ENCODE measurements around the gene FGD2.

Gene FGD2

DNA sequence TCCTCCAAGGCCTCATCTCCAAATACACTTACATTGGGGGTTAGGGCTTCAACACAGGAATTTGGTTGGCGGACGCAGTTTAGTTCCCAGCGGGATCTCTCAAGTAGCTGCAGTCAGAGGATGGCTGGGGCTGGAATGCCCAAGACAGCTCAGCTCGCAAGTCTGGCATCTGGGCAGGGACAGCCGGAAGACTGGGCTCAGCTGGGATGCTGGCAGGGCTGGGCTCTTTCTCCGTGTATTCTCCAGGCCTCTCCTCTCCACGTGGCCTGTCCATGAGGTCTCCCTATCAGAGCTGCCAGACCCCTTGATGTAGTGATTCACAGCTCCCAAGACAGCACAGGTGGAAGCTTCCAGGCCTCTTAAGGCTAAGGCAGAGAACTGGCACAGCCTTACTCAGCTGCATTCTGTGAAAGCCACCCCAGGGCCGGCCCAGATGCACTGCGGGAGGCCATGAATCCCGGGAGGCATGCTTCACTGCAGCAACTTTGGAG lies 5.0 kb downstream of the FGD2 start:
- Histone ChIP-seq H3K27me3 (ENCODE audit: insufficient read depth, low read length) (peaks cover 14% of the 10 kb centered on the region), H2AFZ (ENCODE audit: low read depth, low read length) (no peak overlapping the region), H3K36me3 (ENCODE audit: insufficient read depth, low read length) (no peaks in the 10 kb centered on the region), H3K4me1 (ENCODE audit: insufficient read depth, low read length) (no peaks in the 10 kb centered on the region), H3K4me3 (ENCODE audit: low read length) (no peak overlapping the region), H3K9me3 (ENCODE audit: low read length) (no peaks in the 10 kb centered on the region)

DNA sequence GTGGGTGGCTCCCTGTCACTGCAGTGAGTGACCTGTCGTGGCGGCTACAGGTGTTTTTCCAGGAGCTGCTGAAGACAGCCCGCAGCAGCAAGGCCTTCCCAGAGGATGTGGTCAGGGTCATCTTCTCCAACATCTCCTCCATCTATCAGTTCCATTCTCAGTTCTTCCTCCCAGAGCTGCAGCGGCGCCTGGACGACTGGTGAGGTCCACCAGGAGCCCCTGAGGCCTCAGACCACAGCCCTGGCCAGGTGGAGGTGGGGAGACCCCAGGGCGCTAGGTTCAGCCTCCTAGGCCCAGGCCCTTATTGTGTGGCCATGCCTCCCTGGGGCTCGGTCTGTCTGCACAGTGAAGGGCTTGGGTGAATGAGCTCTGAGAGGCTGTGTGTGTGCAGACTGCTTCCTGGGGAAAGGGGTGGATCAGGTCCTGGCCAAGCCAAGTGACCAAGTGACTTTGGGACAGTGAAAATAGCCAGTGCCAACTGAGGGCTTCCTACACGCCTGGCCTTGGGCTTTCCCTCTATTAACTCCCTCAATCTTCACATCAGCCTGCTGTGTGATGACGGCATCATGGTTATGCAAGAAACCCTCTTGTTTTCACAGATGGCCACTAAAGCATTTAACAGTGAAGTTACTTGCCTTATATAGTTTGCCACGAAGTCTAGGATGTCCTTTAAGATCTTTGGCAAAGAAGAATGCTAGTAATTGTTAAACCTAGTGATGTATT lies 6.4 kb downstream of the FGD2 start:
- no peaks in the 10 kb centered on the region for H3K9me3 ChIP-seq (ENCODE audit: low read length)
- H3K36me3 ChIP-seq (ENCODE audit: insufficient read depth, low read length) = no peaks in the 10 kb centered on the region
- peaks cover 14% of the 10 kb centered on the region for H3K27me3 ChIP-seq (ENCODE audit: insufficient read depth, low read length)
- H3K4me1 ChIP-seq (ENCODE audit: insufficient read depth, low read length) = peaks cover under 1% of the 10 kb centered on the region
- H2AFZ ChIP-seq (ENCODE audit: low read depth, low read length) = no peak overlapping the region
- no peak overlapping the region for H3K4me3 ChIP-seq (ENCODE audit: low read length)

DNA sequence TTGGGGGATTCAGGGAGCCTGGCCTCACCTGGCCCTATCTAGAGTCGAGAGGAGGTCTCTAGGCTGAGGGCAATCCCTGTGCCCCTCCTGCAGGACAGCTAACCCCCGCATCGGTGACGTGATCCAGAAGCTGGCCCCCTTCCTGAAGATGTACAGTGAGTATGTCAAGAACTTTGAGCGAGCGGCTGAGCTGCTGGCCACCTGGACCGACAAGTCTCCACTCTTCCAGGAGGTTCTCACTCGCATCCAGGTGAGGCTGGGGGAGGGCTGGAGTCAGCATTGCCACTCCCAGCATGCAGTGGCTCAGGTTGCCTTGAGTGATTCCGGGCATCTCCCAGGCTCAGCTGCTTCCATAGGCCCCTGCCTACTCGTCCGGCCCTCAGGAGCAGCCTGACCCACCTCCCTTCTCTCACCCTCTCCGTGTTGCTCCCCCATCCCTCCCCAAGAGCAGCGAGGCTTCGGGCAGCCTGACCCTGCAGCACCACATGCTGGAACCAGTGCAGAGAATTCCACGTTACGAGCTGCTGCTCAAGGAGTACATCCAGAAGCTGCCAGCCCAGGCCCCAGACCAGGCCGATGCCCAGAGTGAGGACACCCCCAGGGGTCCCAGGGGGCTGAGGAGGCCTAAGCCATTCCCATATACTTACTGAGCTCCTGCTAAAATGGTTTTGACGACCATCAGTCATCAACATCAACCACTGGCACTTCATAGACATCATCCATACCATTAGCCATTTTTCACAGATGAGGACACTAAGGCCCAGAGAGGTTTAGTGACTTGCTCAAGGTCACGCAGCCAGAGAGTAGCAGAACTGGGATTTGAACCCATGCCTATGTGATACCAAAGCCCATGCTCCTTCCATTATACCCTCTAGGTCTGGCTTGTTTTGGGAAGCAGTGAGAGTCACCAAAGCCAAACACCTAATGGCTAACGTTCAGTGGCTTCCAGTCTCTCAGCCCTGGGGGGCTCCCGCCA lies 8.3 kb downstream of the FGD2 start:
- H3K9me3 ChIP-seq (ENCODE audit: low read length) = no peaks in the 10 kb centered on the region
- H2AFZ ChIP-seq (ENCODE audit: low read depth, low read length) = no peak overlapping the region
- peaks cover 11% of the 10 kb centered on the region for H3K27me3 ChIP-seq (ENCODE audit: insufficient read depth, low read length)
- H3K4me3 ChIP-seq (ENCODE audit: low read length) = no peak overlapping the region
- H3K4me1 ChIP-seq (ENCODE audit: insufficient read depth, low read length) = peaks cover 14% of the 10 kb centered on the region
- H3K36me3 ChIP-seq (ENCODE audit: insufficient read depth, low read length) = no peaks in the 10 kb centered on the region

DNA sequence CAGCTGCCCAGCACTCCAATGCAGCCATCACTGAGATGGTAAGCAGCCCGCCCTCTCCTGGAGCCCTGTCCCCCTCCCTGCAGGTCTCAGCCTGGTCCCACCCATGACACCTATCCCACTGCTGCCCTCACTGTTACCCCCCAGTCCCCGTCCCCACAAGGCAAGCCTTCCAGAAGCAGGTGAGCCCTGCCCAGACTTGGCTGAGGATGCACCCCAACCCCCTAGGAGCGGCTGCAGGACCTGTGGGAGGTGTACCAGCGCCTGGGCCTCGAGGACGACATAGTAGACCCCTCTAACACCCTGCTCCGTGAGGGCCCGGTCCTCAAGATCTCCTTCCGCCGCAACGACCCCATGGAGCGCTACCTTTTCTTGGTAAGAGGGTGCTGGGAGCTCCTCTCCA lies 9.2 kb downstream of the FGD2 start:
- Histone ChIP-seq H3K4me1 (ENCODE audit: insufficient read depth, low read length) (peaks cover 18% of the 10 kb centered on the region), H3K36me3 (ENCODE audit: insufficient read depth, low read length) (no peaks in the 10 kb centered on the region), H3K27me3 (ENCODE audit: insufficient read depth, low read length) (peaks cover 11% of the 10 kb centered on the region), H3K4me3 (ENCODE audit: low read length) (no peak overlapping the region), H2AFZ (ENCODE audit: low read depth, low read length) (no peak overlapping the region), H3K9me3 (ENCODE audit: low read length) (no peaks in the 10 kb centered on the region)

DNA sequence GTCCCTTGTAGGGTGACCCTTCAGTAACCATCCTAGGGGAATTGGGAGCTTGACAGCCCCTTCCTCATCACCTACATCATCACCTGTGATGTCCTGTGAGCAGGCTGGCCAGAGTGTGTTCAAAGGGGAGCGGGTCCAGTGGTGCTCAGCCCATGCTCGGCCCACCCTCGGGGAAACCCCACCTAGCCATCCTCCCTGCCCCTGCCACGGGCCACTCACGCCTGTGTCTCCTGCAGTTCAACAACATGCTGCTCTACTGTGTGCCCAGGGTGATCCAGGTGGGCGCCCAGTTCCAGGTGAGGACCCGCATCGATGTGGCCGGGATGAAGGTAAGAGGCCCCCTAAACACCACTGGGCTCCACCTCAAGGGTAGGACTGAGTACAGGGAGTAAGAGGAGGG lies 10.1 kb downstream of the FGD2 start:
- Histone ChIP-seq H3K4me1 (ENCODE audit: insufficient read depth, low read length) (peaks cover 18% of the 10 kb centered on the region), H3K9me3 (ENCODE audit: low read length) (no peaks in the 10 kb centered on the region), H2AFZ (ENCODE audit: low read depth, low read length) (no peak overlapping the region), H3K36me3 (ENCODE audit: insufficient read depth, low read length) (no peaks in the 10 kb centered on the region), H3K4me3 (ENCODE audit: low read length) (no peak overlapping the region), H3K27me3 (ENCODE audit: insufficient read depth, low read length) (peaks cover 8% of the 10 kb centered on the region)

DNA sequence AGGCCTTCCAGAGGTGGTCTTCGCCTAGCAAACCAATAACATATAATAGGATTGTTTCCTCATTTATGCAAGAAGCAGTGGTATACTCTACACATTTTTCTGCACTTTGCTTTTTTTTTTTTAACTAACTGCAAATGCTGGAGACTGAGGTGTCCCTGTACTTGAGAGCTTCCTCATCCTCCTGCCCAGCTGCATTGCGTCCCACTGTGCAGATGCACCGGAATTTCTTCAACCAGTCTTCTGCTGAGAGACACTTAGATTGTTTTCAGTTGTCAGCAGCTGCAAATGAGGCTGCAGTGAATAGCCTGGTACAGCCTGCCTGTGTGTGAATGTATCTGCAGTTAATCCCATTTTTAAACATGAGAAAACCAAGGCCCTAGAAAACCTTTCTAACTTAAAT lies 11.5 kb downstream of the FGD2 start:
- H3K9me3 ChIP-seq (ENCODE audit: low read length) = no peaks in the 10 kb centered on the region
- H3K4me1 ChIP-seq (ENCODE audit: insufficient read depth, low read length) = peaks cover 18% of the 10 kb centered on the region
- peak overlapping the region; percentile 35 for H2AFZ ChIP-seq (ENCODE audit: low read depth, low read length)
- peaks cover 1% of the 10 kb centered on the region for H3K27me3 ChIP-seq (ENCODE audit: insufficient read depth, low read length)
- no peak overlapping the region for H3K4me3 ChIP-seq (ENCODE audit: low read length)
- H3K36me3 ChIP-seq (ENCODE audit: insufficient read depth, low read length) = no peaks in the 10 kb centered on the region

DNA sequence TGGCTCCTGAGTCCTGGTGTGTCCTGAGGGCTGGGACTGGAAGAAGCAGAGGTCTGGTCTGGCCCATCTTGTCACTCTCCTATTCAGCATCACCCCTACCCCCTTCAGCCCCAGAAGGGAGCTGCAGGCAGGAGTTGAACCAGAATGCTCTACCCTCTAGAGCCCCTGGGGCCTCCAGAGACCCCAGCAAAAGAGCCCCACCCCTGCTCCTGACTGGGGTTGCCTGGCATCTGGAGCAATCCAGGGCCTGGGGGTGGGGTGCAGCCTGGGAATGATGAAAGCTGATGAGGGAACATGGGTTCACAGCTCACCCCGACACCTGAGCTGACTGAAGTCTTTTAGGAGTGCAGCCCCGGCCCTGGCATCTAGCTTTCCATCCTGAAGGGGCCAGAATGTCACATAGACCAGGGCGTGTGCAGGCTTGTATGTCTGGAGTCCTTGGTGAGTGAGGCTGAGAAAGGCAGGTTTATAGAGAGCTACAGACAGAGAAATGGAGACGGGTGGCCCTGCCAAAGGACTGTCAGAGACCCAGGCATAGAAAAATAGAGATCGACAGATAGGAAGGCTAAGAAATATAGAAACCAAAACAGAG lies 12.2 kb downstream of the FGD2 start:
- H3K27me3 ChIP-seq (ENCODE audit: insufficient read depth, low read length) = no peaks in the 10 kb centered on the region
- H3K4me3 ChIP-seq (ENCODE audit: low read length) = peak overlapping the region; percentile 20
- H3K36me3 ChIP-seq (ENCODE audit: insufficient read depth, low read length) = no peaks in the 10 kb centered on the region

DNA sequence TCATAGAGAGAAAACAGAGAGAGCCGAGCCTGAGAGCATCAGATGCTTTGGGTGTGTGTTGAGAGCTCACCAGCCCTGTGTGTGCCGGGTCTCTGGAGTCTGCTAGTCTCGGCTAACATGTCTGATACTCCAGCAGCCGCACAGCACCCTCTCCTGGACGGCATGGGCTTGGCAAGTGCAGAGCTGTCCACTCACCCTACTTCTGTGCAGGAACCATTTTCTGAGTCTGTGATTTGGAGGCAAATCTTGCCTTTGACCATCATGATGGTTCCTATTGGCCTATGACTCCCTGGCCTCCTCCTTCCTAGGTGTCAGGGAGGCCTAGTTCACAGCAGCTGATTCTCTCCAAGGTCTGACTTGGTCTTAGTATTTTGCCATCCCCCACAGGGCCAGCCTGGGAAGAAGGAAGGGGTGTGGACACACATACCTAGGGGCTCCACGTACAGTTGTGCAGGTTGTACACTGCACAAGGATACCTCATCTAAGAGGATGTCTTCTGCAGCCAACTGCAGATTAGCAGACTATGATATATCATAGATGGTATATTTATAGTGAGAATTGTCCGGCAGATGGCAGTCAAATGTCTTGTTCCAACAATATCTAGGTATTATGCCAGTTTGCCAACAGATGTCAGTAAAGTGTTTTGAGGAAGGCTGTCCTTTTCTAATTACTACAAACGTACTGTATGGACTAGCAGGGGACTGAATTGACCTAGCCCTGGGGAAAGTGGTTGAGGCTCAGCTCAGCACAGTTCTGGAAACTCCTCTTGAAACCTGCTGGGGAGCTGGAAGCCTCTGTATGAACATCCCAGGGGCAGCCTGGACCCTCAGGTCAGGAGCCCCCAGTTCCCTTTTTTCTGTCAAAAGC lies 13.0 kb downstream of the FGD2 start:
- Histone ChIP-seq H3K4me3 (ENCODE audit: low read length) (peak overlapping the region; percentile 20), H2AFZ (ENCODE audit: low read depth, low read length) (peak overlapping the region; percentile 35), H3K36me3 (ENCODE audit: insufficient read depth, low read length) (no peaks in the 10 kb centered on the region), H3K4me1 (ENCODE audit: insufficient read depth, low read length) (peaks cover 18% of the 10 kb centered on the region), H3K27me3 (ENCODE audit: insufficient read depth, low read length) (no peaks in the 10 kb centered on the region), H3K9me3 (ENCODE audit: low read length) (no peaks in the 10 kb centered on the region)

More for the DNA sequence above, 12.2 kb downstream of the FGD2 start:
- Histone ChIP-seq H3K4me1 (ENCODE audit: insufficient read depth, low read length) (peaks cover 18% of the 10 kb centered on the region), H3K9me3 (ENCODE audit: low read length) (no peaks in the 10 kb centered on the region), H2AFZ (ENCODE audit: low read depth, low read length) (peak overlapping the region; percentile 35)

DNA sequence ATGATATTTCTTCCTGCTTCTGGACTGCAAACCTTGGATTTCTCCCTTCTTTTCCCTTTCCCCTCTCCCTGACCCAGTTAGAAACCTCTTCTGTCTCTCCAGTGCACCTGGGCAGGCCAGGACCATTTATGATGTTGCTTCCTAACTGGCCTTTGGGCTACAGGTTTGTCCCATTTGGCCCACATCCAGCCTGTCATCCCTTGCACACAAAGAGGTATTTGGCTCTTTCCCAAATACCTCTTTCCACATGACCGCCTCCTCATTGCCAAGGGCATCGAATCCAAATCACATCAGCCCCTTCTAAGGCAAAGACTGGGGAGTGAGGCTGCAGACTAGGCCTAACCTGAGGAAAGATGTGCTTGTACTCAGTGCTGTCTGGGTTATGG lies 13.6 kb downstream of the FGD2 start:
- no peaks in the 10 kb centered on the region for H3K36me3 ChIP-seq (ENCODE audit: insufficient read depth, low read length)
- no peak overlapping the region for H3K4me3 ChIP-seq (ENCODE audit: low read length)
- H3K4me1 ChIP-seq (ENCODE audit: insufficient read depth, low read length) = peaks cover 18% of the 10 kb centered on the region
- no peak overlapping the region for H2AFZ ChIP-seq (ENCODE audit: low read depth, low read length)
- no peaks in the 10 kb centered on the region for H3K27me3 ChIP-seq (ENCODE audit: insufficient read depth, low read length)
- H3K9me3 ChIP-seq (ENCODE audit: low read length) = no peaks in the 10 kb centered on the region

DNA sequence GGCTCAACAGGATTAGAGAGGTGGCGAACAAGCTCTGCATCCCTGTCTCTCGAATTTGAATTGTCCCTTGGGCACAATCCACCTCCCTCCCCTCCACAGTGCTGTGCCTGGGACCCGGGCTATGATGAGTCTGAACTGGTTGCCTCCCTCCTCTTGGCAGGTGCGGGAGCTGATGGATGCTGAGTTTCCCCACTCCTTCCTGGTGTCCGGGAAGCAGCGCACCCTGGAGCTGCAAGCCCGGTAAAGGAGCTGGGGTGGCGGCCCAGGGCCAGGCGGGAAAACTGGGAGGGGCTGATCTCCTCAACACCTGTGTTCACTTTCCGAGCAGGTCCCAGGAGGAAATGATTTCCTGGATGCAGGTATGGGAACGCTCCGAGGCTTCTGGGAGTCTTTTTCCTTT lies 14.9 kb downstream of the FGD2 start:
- Histone ChIP-seq H3K4me3 (ENCODE audit: low read length) (no peak overlapping the region), H3K9me3 (ENCODE audit: low read length) (no peaks in the 10 kb centered on the region), H2AFZ (ENCODE audit: low read depth, low read length) (no peak overlapping the region), H3K4me1 (ENCODE audit: insufficient read depth, low read length) (peaks cover 18% of the 10 kb centered on the region), H3K36me3 (ENCODE audit: insufficient read depth, low read length) (no peaks in the 10 kb centered on the region), H3K27me3 (ENCODE audit: insufficient read depth, low read length) (peaks cover 2% of the 10 kb centered on the region)

DNA sequence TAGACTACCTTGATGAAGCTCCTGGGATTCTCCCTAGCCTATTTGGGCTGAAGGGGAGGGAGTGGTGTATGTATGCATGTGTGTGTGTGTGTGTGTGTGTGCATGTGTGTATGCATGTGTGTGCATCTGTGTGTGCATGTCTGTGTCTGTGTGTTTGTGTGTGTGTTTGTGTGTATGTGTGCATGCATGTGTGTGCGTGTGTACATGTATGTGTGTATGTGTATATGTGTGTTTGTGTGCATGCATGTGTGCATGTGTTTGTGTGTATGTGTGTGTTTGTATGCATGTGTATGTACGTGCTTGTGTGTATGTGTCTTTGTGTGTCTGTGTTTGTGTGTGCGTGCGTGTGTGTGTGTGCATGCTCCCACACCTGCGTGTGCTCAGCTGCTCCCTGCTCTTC lies 15.4 kb downstream of the FGD2 start:
- H3K27me3 ChIP-seq (ENCODE audit: insufficient read depth, low read length) = peaks cover 2% of the 10 kb centered on the region
- peaks cover 18% of the 10 kb centered on the region for H3K4me1 ChIP-seq (ENCODE audit: insufficient read depth, low read length)
- H2AFZ ChIP-seq (ENCODE audit: low read depth, low read length) = no peak overlapping the region
- no peaks in the 10 kb centered on the region for H3K36me3 ChIP-seq (ENCODE audit: insufficient read depth, low read length)
- H3K4me3 ChIP-seq (ENCODE audit: low read length) = no peak overlapping the region
- no peaks in the 10 kb centered on the region for H3K9me3 ChIP-seq (ENCODE audit: low read length)

DNA sequence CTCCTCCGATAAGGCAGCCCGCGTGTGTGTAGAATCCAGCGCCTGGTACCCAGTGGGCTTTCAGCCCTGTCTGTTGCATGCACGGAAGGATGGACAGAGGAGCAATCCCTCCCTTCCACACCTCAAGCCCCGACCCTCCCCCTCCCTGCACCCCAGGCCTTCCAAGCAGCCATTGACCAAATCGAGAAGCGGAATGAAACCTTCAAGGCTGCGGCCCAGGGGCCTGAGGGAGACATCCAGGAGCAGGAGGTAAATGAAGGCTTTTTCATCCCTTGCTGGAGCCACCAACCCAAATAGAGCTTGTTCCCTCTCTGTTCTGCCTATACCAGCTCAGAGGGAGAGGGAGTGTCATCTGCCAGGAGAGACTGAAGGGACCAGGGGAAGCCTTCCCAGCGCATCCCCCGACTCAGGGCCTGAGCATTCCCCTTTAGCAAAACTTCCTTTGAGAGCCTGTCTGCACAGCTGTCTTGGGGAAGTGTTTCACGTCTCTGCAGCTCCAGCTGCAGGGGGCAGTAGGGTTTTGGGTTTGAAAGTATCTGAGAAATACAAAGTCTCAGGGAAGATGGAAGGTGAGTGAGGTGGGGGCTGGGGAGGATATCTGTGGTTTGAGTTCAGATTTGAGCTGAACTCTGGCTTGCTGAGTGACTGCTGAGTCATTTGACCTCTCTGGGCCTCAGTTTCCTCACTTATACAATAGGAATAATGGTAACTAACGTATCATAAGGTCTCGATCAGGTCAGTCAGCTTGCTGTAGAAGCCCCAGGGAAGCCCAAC lies 16.1 kb downstream of the FGD2 start:
- H2AFZ ChIP-seq (ENCODE audit: low read depth, low read length) = no peak overlapping the region
- peaks cover 18% of the 10 kb centered on the region for H3K4me1 ChIP-seq (ENCODE audit: insufficient read depth, low read length)
- H3K9me3 ChIP-seq (ENCODE audit: low read length) = no peaks in the 10 kb centered on the region
- no peak overlapping the region for H3K4me3 ChIP-seq (ENCODE audit: low read length)
- no peaks in the 10 kb centered on the region for H3K36me3 ChIP-seq (ENCODE audit: insufficient read depth, low read length)
- peaks cover 2% of the 10 kb centered on the region for H3K27me3 ChIP-seq (ENCODE audit: insufficient read depth, low read length)

Measured in neuron (in vitro differentiated cells).